NB4 (cell line): ENCODE measurements around the gene ZCCHC2.

Source experiments
- MYC ChIP-seq: IDR thresholded peaks from 2 replicates; pipeline ENCODE4 v1.6.1; 2011; ENCODE audit warnings: low read depth, low read length
- POLR2A ChIP-seq: IDR thresholded peaks from 2 replicates; pipeline ENCODE4 v1.6.1; 2011; ENCODE audit warnings: mild to moderate bottlenecking; ENCODE audit not compliant: insufficient read length; ENCODE audit errors: extremely low read depth
- TF ChIP-seq, protein P1 (sequence below): IDR thresholded peaks from one replicate; pipeline ENCODE4 v1.5.1; 2012; ENCODE audit warnings: low read depth, low read length
- TF ChIP-seq, protein P2 (sequence below): IDR thresholded peaks from 2 replicates; pipeline ENCODE4 v1.6.1; 2011; ENCODE audit warnings: low read depth, low read length

DNA sequence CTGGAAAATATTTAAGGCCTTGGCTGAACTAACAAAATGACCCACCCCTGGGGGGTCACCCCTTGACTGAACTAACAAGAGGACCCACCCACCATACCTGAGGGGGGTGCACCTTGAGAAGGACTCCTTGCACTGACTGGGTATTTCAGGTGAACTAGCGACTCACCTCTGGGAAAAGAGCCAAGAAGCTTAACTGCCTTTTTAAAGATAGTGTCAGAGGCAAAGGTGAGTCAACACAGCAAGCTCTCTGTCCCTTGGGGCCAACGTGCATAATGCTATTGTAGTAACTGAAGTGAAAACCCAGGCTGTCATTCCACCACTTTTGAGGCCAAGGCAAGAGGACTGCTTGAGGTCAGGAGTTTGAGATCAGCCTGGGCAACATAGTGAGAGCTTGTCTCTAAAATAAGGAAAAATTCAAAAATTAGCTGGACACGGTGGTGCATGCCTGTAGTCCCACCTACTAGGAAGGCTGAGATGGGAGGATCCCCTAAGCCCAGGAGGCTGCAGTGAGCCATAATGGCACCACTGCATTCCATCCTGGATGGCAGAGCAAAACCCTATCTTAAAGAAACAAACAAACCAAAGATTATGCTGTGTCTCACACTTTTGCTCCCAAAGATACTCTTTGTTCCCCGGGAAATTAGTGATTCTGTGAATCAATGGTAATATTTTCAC is 36.4 kb upstream of the ZCCHC2 start:
- TF ChIP-seq, protein P1, sequence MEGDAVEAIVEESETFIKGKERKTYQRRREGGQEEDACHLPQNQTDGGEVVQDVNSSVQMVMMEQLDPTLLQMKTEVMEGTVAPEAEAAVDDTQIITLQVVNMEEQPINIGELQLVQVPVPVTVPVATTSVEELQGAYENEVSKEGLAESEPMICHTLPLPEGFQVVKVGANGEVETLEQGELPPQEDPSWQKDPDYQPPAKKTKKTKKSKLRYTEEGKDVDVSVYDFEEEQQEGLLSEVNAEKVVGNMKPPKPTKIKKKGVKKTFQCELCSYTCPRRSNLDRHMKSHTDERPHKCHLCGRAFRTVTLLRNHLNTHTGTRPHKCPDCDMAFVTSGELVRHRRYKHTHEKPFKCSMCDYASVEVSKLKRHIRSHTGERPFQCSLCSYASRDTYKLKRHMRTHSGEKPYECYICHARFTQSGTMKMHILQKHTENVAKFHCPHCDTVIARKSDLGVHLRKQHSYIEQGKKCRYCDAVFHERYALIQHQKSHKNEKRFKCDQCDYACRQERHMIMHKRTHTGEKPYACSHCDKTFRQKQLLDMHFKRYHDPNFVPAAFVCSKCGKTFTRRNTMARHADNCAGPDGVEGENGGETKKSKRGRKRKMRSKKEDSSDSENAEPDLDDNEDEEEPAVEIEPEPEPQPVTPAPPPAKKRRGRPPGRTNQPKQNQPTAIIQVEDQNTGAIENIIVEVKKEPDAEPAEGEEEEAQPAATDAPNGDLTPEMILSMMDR = no peak
- TF ChIP-seq MYC = no peak
- no peak for TF ChIP-seq POLR2A
- TF ChIP-seq, protein P2, sequence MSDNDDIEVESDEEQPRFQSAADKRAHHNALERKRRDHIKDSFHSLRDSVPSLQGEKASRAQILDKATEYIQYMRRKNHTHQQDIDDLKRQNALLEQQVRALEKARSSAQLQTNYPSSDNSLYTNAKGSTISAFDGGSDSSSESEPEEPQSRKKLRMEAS = no peak
